GM18870 (cell line): ENCODE results near the gene TYRP1.

Source experiments
- ATAC-seq: cut with Tn5 transposase; IDR thresholded peaks from one replicate; pipeline ENCODE4 v1.9.1; 2021; ENCODE audit warnings: moderate library complexity; ENCODE audit not compliant: unreplicated experiment

TYRP1 gene

GRCh38 chr9:12730198-12730597, 37.0 kb downstream of the TYRP1 start:
- ATAC-seq = no peak

- ATAC-seq = no peak
Observed at GRCh38 chr9:12730927-12731326, 37.7 kb downstream of the TYRP1 start.

- ATAC-seq = no peak
Observed at GRCh38 chr9:12732971-12733370, 39.8 kb downstream of the TYRP1 start.

GRCh38 chr9:12735665-12736064, 42.5 kb downstream of the TYRP1 start:
- ATAC-seq = peak; percentile 38

GRCh38 chr9:12737871-12738270, 44.7 kb downstream of the TYRP1 start:
- no peak for ATAC-seq

GRCh38 chr9:12739014-12739652, 45.9 kb downstream of the TYRP1 start:
- no peak for ATAC-seq

GRCh38 chr9:12740845-12741244, 47.7 kb downstream of the TYRP1 start:
- ATAC-seq = no peak

- no peak for ATAC-seq
Observed at GRCh38 chr9:12748016-12748415, 54.8 kb downstream of the TYRP1 start.

- no peak for ATAC-seq
Observed at GRCh38 chr9:12748954-12749353, 55.8 kb downstream of the TYRP1 start.

- ATAC-seq = no peak
Observed at GRCh38 chr9:12753931-12754330, 60.7 kb downstream of the TYRP1 start.

GRCh38 chr9:12759761-12760160, 66.6 kb downstream of the TYRP1 start:
- ATAC-seq = no peak
